PC-9 (cell line): ENCODE measurements around the gene DSTYK.

Experiments
- CTCF ChIP-seq: fragments of 200-600 bp; sonication (generic); conservative IDR thresholded peaks from 2 replicates; pipeline ENCODE4 v1.6.1; 2017; ENCODE audit warnings: mixed run types, antibody characterized with exemption, mild to moderate bottlenecking, moderate library complexity
- EZH2 ChIP-seq: fragments of 200-600 bp; sonication (generic); IDR thresholded peaks from 2 replicates; pipeline ENCODE4 v1.8.0; 2017; ENCODE audit warnings: antibody characterized with exemption, low read depth

- no peak for TF ChIP-seq CTCF
- TF ChIP-seq EZH2 = no peak
Observed at GRCh38 chr1:205225901-205226765, 14.6 kb upstream of the DSTYK start.
